HL-60/S4 treated with retinoic acid at 250 ng/mL for 4 days and 3 days (cell line): Measurements from ENCODE around the gene ZNF816.
"Not testable (repeated sequence)": the region's sequence is repeated elsewhere in the genome, so short reads cannot be mapped to it uniquely, and the experiment has no call there.

Source experiments
- in situ Hi-C: fragments of 300-500 bp; cut with MboI; formaldehyde crosslinking; loops from 2 replicates; pipeline ENCODE4 v1.7.0; 2022; ENCODE audit warnings: low sequenced_read_pairs

ZNF816 gene

GRCh38 chr19:52962394-52963246 is at the start of gene ZNF816:
TSS of gene ZNF816 (minus strand) at chr19:52962881. CDS start at chr19:52956089, 6,792 bp downstream.
- in situ Hi-C loops: no loop called here

- in situ Hi-C loops: no loop called here
Measured at GRCh38 chr19:53012006-53012405, 49.3 kb upstream of the ZNF816 start.

GRCh38 chr19:53010494-53010893 is 47.8 kb upstream of the ZNF816 start:
- in situ Hi-C loops: no loop called here

GRCh38 chr19:53008061-53008778 is 45.5 kb upstream of the ZNF816 start:
- in situ Hi-C loops: no loop called here

- in situ Hi-C loops: no loop called here
Measured at GRCh38 chr19:53007606-53008005, 44.9 kb upstream of the ZNF816 start.

- in situ Hi-C loops: no loop called here
Measured at GRCh38 chr19:53007200-53007599, 44.5 kb upstream of the ZNF816 start.

DNA sequence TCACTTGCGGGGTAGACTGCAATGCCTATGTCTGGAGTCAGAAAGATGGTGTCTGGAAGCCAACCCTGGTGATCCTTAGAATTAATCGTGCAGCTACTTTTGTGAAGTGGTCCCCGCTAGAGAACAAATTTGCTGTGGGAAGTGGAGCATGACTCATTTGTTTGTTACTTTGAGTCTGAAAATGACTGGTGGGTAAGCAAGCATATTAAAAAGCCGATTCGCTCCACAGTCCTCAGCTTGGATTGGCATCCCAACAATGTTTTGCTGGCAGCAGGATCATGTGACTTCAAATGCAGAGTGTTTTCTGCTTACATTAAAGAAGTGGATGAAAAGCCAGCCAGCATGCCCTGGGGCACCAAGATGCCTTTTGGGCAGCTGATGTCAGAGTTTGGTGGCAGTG is 41.6 kb upstream of the ZNF816 start:
- in situ Hi-C loops: no loop called here

DNA sequence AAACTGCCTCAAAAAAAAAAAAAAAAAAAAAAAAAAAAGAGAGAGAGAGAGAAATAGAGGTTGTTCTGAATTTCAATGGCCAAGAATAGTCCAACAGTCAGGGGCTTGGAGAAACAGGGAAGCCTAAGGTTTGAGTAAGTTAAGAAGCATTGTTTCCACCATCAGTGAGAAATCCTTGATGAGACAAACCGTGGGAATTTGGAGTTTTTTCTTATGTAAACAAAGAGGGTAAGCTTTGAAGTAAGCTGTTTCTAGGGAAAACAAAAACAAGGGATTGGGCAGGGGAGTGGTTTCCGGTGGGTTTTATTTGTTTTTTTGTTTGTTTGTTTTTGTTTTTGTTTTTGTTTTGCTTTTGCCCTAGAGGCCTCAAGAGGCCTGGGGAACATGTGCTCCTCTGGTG is 39.8 kb upstream of the ZNF816 start:
- in situ Hi-C loops: no loop called here

- in situ Hi-C loops: no loop called here
Measured at GRCh38 chr19:52997975-52998374, 35.3 kb upstream of the ZNF816 start.

DNA sequence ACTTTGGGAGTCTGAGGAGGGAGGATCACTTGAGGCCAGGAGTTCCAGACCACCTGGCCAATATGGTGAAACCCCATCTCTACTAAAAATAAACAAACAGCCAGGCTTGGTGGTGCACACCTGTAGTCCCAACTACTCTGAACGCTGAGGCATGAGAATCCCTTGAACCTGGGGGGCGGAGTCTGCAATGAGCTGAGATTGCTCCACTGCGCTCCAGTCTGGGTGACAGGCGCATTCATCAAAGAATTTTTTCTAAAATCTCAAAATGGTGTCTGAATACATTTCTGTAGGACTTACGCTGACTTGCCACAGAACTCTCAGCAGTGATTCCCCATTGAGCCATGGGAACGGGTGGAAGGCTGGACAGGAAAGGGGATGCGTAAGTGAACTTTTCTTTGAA is 33.0 kb upstream of the ZNF816 start:
- in situ Hi-C loops: no loop called here

DNA sequence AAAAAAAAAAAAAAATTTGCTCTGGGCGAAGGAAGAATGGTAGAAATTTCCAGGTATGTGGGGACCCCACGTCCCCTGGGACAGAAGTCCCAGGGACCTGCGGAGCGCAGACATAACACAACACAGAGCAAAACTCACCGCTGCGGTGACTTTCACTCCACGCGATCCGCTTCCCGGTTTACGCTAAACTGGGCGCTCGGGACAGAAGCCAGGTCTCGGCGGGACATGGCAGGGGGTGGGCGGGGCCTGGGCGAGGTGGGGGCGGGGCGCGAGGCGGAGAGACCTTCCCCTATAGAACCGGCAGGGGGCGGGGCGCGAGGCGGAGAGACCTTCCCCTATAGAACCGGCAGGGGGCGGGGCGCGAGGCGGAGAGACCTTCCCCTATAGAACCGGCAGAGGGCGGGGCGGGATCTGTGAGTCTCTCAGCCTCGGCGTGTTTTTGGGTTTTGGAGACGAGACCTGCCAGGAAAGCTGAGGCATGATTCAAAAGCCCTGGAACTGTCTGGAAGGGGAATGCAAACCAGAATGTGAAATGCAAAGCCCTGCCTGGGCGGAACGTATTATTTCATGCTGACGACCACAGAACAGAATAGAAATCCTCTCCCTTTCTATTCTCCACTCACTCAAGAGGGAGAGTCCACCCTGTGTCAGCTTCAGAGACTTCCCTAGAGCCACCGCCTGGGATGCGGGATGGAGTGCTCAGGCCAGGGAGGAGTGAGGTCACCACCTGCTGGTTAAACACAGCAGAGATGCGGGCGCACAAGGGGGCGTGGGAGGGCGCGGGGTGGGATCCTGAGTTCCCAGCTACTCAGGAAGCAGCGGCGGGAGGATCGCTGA is 30.9 kb upstream of the ZNF816 start:
- in situ Hi-C loops: no loop called here

DNA sequence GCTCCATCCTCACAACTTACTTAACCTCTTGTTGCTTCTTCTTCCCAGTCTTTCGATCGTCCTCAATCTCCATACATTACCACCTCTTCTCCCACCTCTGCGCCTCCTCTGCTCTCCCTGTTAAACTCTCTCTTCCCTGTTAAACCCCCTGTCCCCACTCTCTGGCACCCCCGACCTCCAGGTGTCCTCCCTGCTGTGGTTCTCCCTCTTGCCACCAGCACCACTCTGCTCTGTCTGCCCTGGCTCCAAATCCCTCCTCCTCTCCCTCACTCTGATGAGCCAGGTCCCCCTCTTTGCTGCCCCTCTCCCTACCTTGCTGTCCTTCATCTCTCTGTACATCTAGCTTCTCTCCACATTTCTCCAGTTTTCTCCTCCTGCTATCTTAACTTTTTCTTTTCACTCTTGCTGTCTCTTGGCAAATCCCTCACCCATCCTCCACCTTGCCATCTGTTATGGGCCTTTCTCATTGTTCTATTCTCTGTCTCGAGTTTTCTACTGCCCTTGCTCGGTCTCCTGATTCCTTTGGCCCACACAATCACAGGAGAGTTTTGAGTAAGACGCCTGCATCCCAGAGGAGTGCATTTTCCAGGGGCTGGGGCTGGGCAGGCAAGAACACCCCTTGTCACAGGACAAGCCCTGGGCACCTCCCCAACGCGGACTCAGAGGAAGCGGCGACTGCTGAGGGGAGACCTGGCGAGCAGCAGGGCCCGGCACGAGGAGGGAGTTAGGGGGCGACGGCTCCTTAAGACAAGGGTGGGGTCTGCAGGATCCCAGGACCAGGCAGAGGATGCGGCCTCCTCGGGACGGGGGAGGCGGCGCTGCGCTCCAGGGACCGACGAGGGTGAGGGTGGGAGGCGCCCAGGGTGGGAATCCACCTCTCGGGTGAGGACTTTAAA is 29.7 kb upstream of the ZNF816 start:
- in situ Hi-C loops: no loop called here

GRCh38 chr19:52991484-52991883 is 28.8 kb upstream of the ZNF816 start:
- in situ Hi-C loops: no loop called here

- in situ Hi-C loops: no loop called here
Measured at GRCh38 chr19:52990759-52991418, 28.2 kb upstream of the ZNF816 start.

DNA sequence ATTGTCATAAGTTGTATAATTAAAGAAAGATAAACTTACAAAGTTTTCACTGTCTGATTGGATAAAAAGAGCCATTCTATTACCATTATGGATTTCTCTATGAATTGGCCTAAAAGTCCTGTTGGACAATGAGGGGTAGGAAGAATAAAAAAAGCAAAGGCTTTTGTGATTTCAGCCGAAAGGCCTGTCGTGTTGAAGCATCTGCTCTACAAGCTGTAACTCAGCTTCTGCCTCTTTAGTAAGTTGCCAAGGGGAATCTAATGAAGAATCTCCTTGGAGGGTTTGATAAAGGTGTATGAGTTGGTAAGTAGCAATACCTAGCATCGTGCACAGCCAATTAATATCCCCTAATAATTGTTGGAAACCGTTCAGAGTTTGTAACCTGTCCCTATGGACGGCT is 25.8 kb upstream of the ZNF816 start:
- in situ Hi-C loops: no loop called here

GRCh38 chr19:52987221-52987620 is 24.5 kb upstream of the ZNF816 start:
- in situ Hi-C loops: no loop called here

DNA sequence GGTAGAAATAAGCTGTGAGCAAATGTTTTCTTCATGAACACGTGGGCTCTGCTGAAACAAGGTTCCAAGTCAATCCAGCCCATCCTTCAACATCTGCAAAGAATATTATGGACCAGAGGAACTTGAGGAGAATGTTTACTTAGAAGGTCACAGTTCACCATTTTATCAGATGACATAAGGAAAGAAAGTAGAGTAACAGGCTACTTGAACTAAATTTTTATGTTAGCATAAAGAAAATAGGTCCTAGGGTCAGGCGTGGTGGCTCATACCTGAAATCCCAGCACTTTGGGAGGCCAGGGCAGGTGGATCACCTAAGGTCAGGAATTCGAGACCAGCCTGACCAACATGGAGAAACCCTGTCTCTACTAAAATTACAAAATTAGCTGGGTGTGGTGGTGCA is 20.5 kb upstream of the ZNF816 start:
- in situ Hi-C loops: not testable (repeated sequence)

DNA sequence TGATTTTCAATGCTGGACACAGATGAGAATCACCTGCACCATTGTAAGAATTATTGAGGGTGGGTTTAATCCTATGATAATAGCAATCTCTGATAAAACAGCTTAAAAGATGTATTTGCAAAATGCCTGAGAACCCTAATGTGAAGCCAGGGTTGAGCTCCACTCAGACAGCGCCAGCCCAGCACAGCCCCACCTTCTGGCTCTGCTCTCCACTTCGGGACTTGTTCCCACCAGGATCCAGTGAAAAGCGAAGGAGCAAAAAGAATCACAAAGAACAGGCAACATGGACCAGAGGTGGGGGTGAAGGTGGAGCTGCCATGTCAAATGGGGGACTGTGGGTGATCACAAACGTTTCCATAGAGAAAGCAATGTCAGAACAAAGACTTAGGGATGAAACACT is 18.6 kb upstream of the ZNF816 start:
- in situ Hi-C loops: no loop called here

DNA sequence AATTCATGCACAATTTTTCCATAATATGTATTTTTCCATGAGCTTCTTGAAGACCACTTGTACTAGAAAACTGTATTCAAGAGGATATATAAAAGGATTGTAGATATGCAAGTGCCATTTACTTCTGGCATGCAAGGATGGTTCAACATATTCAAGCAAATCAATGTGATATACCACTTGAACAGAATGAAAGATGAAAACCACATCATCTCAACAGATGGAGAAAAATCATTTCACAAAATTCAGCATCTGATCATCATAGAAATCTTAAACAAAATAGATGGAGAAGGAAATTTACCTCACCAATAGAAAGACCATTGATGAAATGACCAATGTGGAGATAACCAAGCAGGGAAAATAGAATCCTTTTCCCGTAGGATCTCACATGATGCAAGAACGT is 5.1 kb upstream of the ZNF816 start:
- in situ Hi-C loops: no loop called here

DNA sequence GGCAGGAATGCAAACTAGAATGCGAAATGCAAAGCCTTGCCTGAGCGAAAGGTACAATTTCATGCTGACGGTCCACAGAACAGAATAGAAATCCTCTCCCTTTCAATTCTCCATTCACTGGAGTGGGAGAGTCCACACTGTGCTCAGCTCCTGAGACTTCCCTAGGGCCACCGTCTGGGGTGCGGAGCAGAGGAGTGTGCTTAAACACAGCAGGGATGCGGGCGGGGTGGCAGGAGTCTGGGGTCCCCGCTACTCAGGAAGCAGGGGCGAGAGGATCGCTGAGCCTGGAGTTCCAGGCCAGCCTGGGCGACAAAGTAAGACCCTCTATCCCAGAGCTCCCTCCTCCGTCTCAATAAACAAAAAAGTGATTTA is 552 bp upstream of the ZNF816 start:
- in situ Hi-C loops: no loop called here
